ACC112 (cell line): Measurements from ENCODE around the gene VSTM4.

ENCODE experiments used
- H2AFZ ChIP-seq: fragments of 200-600 bp; sonication (generic); one replicate; pipeline ENCODE4 v1.6.0; 2017; ENCODE audit warnings: antibody characterized with exemption, low read length; ENCODE audit not compliant: unreplicated experiment
- H3K27ac ChIP-seq: fragments of 200-600 bp; sonication (generic); 2 replicates; pipeline ENCODE4 v1.5.1; 2014; ENCODE audit warnings: low read depth, mild to moderate bottlenecking, antibody characterized with exemption, low read length, moderate library complexity
- H3K27me3 ChIP-seq: fragments of 200-600 bp; sonication (generic); 2 replicates; pipeline ENCODE4 v1.6.1; 2014; ENCODE audit warnings: mild to moderate bottlenecking, antibody characterized with exemption, low read length, moderate library complexity, mixed read lengths; ENCODE audit not compliant: insufficient read depth
- H3K36me3 ChIP-seq: fragments of 200-600 bp; sonication (generic); 2 replicates; pipeline ENCODE4 v1.6.1; 2016; ENCODE audit warnings: mild to moderate bottlenecking, antibody characterized with exemption, low read length, moderate library complexity, mixed read lengths; ENCODE audit not compliant: insufficient read depth
- H3K4me1 ChIP-seq: fragments of 200-600 bp; sonication (generic); one replicate; pipeline ENCODE4 v1.6.1; 2016; ENCODE audit warnings: low read length, mixed read lengths; ENCODE audit not compliant: insufficient read depth, unreplicated experiment, control insufficient read depth
- H3K4me3 ChIP-seq: fragments of 200-600 bp; sonication (generic); 2 replicates; pipeline ENCODE4 v1.5.1; 2014; ENCODE audit warnings: mild to moderate bottlenecking, low read depth, low read length
- H3K79me2 ChIP-seq: fragments of 200-600 bp; sonication (generic); one replicate; pipeline ENCODE4 v1.6.0; 2016; ENCODE audit warnings: low read length; ENCODE audit not compliant: control insufficient read depth, unreplicated experiment, insufficient read depth

Gene VSTM4

GRCh38 chr10:49115015-49115795 is at the start of gene VSTM4:
TSS of gene VSTM4 (minus strand) at chr10:49115522. CDS start at chr10:49115485, 37 bp downstream.
- Histone ChIP-seq H3K4me1 (no peaks in the 10 kb centered on the region), H3K4me3 (peak within 1 kb of the TSS; percentile 84), H3K27ac (peak within 1 kb of the TSS; percentile 27; the same call in 1 of the 2 replicates), H2AFZ (peak within 1 kb of the TSS; percentile 89), H3K27me3 (no peaks in the 10 kb centered on the region), H3K79me2 (no peaks in the 10 kb centered on the region), H3K36me3 (no peaks in the 10 kb centered on the region)

- Histone ChIP-seq H3K27me3 (no peaks in the 10 kb centered on the region), H3K27ac (no peak overlapping the region), H3K36me3 (no peaks in the 10 kb centered on the region), H3K4me1 (peaks cover 6% of the 10 kb centered on the region), H3K4me3 (no peak overlapping the region), H3K79me2 (no peaks in the 10 kb centered on the region), H2AFZ (no peak overlapping the region)
Measured at GRCh38 chr10:49164559-49165188, 49.4 kb upstream of the VSTM4 start.

GRCh38 chr10:49163741-49164140 is 48.4 kb upstream of the VSTM4 start:
- no peak overlapping the region for H2AFZ ChIP-seq

GRCh38 chr10:49162761-49163310 is 47.5 kb upstream of the VSTM4 start:
- Histone ChIP-seq H3K27me3 (no peaks in the 10 kb centered on the region), H3K79me2 (no peaks in the 10 kb centered on the region), H3K27ac (no peak overlapping the region), H2AFZ (no peak overlapping the region), H3K36me3 (no peaks in the 10 kb centered on the region), H3K4me3 (no peak overlapping the region), H3K4me1 (peaks cover 6% of the 10 kb centered on the region)

More at GRCh38 chr10:49163741-49164140, 48.4 kb upstream of the VSTM4 start:
- Histone ChIP-seq H3K79me2 (no peaks in the 10 kb centered on the region), H3K4me1 (peaks cover 6% of the 10 kb centered on the region), H3K27me3 (no peaks in the 10 kb centered on the region), H3K27ac (no peak overlapping the region), H3K36me3 (no peaks in the 10 kb centered on the region), H3K4me3 (no peak overlapping the region)

- Histone ChIP-seq H3K4me1 (peaks cover 6% of the 10 kb centered on the region), H3K36me3 (no peaks in the 10 kb centered on the region), H3K79me2 (no peaks in the 10 kb centered on the region), H2AFZ (no peak overlapping the region), H3K27ac (no peak overlapping the region), H3K27me3 (peaks cover 8% of the 10 kb centered on the region), H3K4me3 (no peak overlapping the region)
Measured at GRCh38 chr10:49162063-49162462, 46.7 kb upstream of the VSTM4 start.

- Histone ChIP-seq H3K27me3 (peaks cover 12% of the 10 kb centered on the region), H3K36me3 (no peaks in the 10 kb centered on the region), H2AFZ (no peak overlapping the region), H3K4me1 (peaks cover 6% of the 10 kb centered on the region), H3K4me3 (no peak overlapping the region), H3K27ac (no peak overlapping the region), H3K79me2 (no peaks in the 10 kb centered on the region)
Measured at GRCh38 chr10:49161411-49161997, 46.2 kb upstream of the VSTM4 start.

- H2AFZ ChIP-seq = no peak overlapping the region
- no peak overlapping the region for H3K27ac ChIP-seq
- no peaks in the 10 kb centered on the region for H3K79me2 ChIP-seq
- peaks cover 6% of the 10 kb centered on the region for H3K4me1 ChIP-seq
- H3K36me3 ChIP-seq = no peaks in the 10 kb centered on the region
- H3K27me3 ChIP-seq = peaks cover 17% of the 10 kb centered on the region
- no peak overlapping the region for H3K4me3 ChIP-seq
Measured at GRCh38 chr10:49160814-49161213, 45.5 kb upstream of the VSTM4 start.

GRCh38 chr10:49160110-49160509 is 44.8 kb upstream of the VSTM4 start:
- peaks cover 6% of the 10 kb centered on the region for H3K4me1 ChIP-seq
- H3K4me3 ChIP-seq = no peak overlapping the region
- H3K79me2 ChIP-seq = no peaks in the 10 kb centered on the region
- H3K27me3 ChIP-seq = peaks cover 24% of the 10 kb centered on the region
- H3K27ac ChIP-seq = no peak overlapping the region
- H2AFZ ChIP-seq = no peak overlapping the region
- H3K36me3 ChIP-seq = no peaks in the 10 kb centered on the region

- H3K27me3 ChIP-seq = peaks cover 36% of the 10 kb centered on the region
- H2AFZ ChIP-seq = no peak overlapping the region
- no peaks in the 10 kb centered on the region for H3K79me2 ChIP-seq
- peaks cover 6% of the 10 kb centered on the region for H3K4me1 ChIP-seq
- H3K36me3 ChIP-seq = no peaks in the 10 kb centered on the region
- no peak overlapping the region for H3K27ac ChIP-seq
- H3K4me3 ChIP-seq = no peak overlapping the region
Measured at GRCh38 chr10:49158915-49159314, 43.6 kb upstream of the VSTM4 start.

GRCh38 chr10:49158404-49158803 is 43.1 kb upstream of the VSTM4 start:
- no peak overlapping the region for H2AFZ ChIP-seq
- peaks cover 39% of the 10 kb centered on the region for H3K27me3 ChIP-seq
- H3K36me3 ChIP-seq = no peaks in the 10 kb centered on the region
- no peak overlapping the region for H3K27ac ChIP-seq
- H3K79me2 ChIP-seq = no peaks in the 10 kb centered on the region
- peaks cover under 1% of the 10 kb centered on the region for H3K4me1 ChIP-seq
- H3K4me3 ChIP-seq = no peak overlapping the region
